Stimulated activated CD8-positive, alpha-beta memory T cell treated with anti-CD3 and anti-CD28 coated beads, Interleukin-4, amount 100 ng/mL, for 48 hours (primary cell): ENCODE measurements around the gene SPATA2L.
"Not testable (repeated sequence)": the region's sequence is repeated elsewhere in the genome, so short reads cannot be mapped to it uniquely, and the experiment has no call there.

Source experiments
- DNase-seq: peaks from one replicate; pipeline ENCODE4 v3.0.0-alpha.2; 2020

SPATA2L gene

GRCh38 chr16:89689142-89689541, 12.4 kb downstream of the SPATA2L start:
- DNase-seq = no peak

GRCh38 chr16:89688395-89688794, 13.1 kb downstream of the SPATA2L start:
- DNase-seq = no peak

- peak; percentile 37 for DNase-seq
These were observed 14.2 kb downstream of the SPATA2L start for GRCh38 chr16:89687092-89687940.

- peak; percentile 96 for DNase-seq
These were observed 14.9 kb downstream of the SPATA2L start, which contains the start of gene CDK10 for GRCh38 chr16:89686520-89687091. CDK10 (plus strand) TSS chr16:89686689; CDS start chr16:89686711, 22 bp downstream.

- no peak for DNase-seq
These were observed 15.6 kb downstream of the SPATA2L start for GRCh38 chr16:89685916-89686315.

- DNase-seq = no peak
These were observed 23.2 kb downstream of the SPATA2L start for GRCh38 chr16:89678258-89678657.

GRCh38 chr16:89672177-89672941, 29.1 kb downstream of the SPATA2L start:
- DNase-seq = no peak

- not testable (repeated sequence) for DNase-seq
These were observed 29.9 kb downstream of the SPATA2L start for GRCh38 chr16:89671565-89671964.

- DNase-seq = no peak
These were observed 30.7 kb downstream of the SPATA2L start for GRCh38 chr16:89670496-89671431.

- no peak for DNase-seq
These were observed 31.8 kb downstream of the SPATA2L start for GRCh38 chr16:89669755-89670154.

GRCh38 chr16:89668790-89669158, 32.7 kb downstream of the SPATA2L start:
- no peak for DNase-seq

- no peak for DNase-seq
These were observed 33.9 kb downstream of the SPATA2L start for GRCh38 chr16:89667633-89668032.

- DNase-seq = not testable (repeated sequence)
These were observed 34.5 kb downstream of the SPATA2L start for GRCh38 chr16:89667000-89667399.

GRCh38 chr16:89664238-89664637, 37.3 kb downstream of the SPATA2L start:
- not testable (repeated sequence) for DNase-seq

GRCh38 chr16:89661215-89661614, 40.3 kb downstream of the SPATA2L start:
- no peak for DNase-seq

- no peak for DNase-seq
These were observed 41.4 kb downstream of the SPATA2L start for GRCh38 chr16:89660146-89660545.

- peak; percentile 60 for DNase-seq
These were observed 43.2 kb downstream of the SPATA2L start for GRCh38 chr16:89658221-89658879.

- DNase-seq = peak; percentile 94
These were observed 43.9 kb downstream of the SPATA2L start, which contains the start of the genes CHMP1A and SPATA33 for GRCh38 chr16:89657442-89658220. CHMP1A (minus strand) TSS chr16:89657708; CDS start chr16:89657588, 120 bp downstream. SPATA33 (plus strand) TSS chr16:89657836; CDS start chr16:89657912, 76 bp downstream.

- DNase-seq = no peak
These were observed 44.9 kb downstream of the SPATA2L start for GRCh38 chr16:89656435-89657121.

- DNase-seq = no peak
These were observed 46.4 kb downstream of the SPATA2L start for GRCh38 chr16:89655062-89655643.
